PC-3 (cell line): Measurements from ENCODE around the gene NPPB. TPM values are rescaled to one million over a fixed set of nuclear protein-coding genes. Genes with fewer than 3 reads are reported as not detected.

Experiments used
- ATAC-seq: fragments of 200-7000 bp; cut with Tn5 transposase; 2 replicates; pipeline ENCODE4 v1.9.1; 2020; ENCODE audit warnings: mild to moderate bottlenecking, moderate library complexity
- BruUV-seq: library from RNA; stranded (reverse); fragments of 400-500 nt; replicated peaks from 2 replicates; lab custom pipeline; 2021; lab: Mats Ljungman, UMichigan
- CTCF ChIA-PET: fragments of 300-600 bp; sonication (Branson Sonifier 250); formaldehyde crosslinking; loops from one replicate; lab custom pipeline; 2022; ENCODE audit warnings: antibody characterized with exemption; lab: Charles Lee
- POLR2A ChIA-PET: fragments of 300-600 bp; sonication (Branson Sonifier 250); formaldehyde crosslinking; loops from one replicate; lab custom pipeline; 2022; ENCODE audit warnings: antibody characterized with exemption; ENCODE audit not compliant: unreplicated experiment; lab: Charles Lee
- DNase-seq: peaks from one replicate; pipeline ENCODE4 v3.0.0-alpha.2; 2015
- H2AFZ ChIP-seq: fragments of 300-600 bp; sonication (generic); 2 replicates; pipeline ENCODE4 v1.6.0; 2016; ENCODE audit warnings: antibody characterized with exemption, low read length
- H3F3A ChIP-seq: fragments of 300-600 bp; sonication (generic); one replicate; pipeline ENCODE4 v1.6.0; 2017; ENCODE audit warnings: antibody characterized with exemption, low read length, control low read depth, mild to moderate bottlenecking; ENCODE audit not compliant: unreplicated experiment
- H3K27ac ChIP-seq: fragments of 300-600 bp; sonication (generic); 2 replicates; pipeline ENCODE4 v1.5.1; 2016; ENCODE audit warnings: mild to moderate bottlenecking, low read length
- H3K27me3 ChIP-seq: fragments of 300-600 bp; sonication (generic); 2 replicates; pipeline ENCODE4 v1.6.1; 2016; ENCODE audit warnings: low read length, mixed read lengths
- H3K36me3 ChIP-seq: fragments of 300-600 bp; sonication (generic); 2 replicates; pipeline ENCODE4 v1.6.1; 2016; ENCODE audit warnings: low read depth, mixed run types, low read length, mixed read lengths
- H3K4me1 ChIP-seq: fragments of 300-600 bp; sonication (generic); 2 replicates; pipeline ENCODE4 v1.5.1; 2016; ENCODE audit warnings: low read length; ENCODE audit not compliant: insufficient read depth
- H3K4me2 ChIP-seq: fragments of 300-600 bp; sonication (generic); 2 replicates; pipeline ENCODE4 v1.6.0; 2016; ENCODE audit warnings: low read length
- H3K4me3 ChIP-seq: fragments of 300-600 bp; sonication (generic); 2 replicates; pipeline ENCODE4 v1.5.1; 2016; ENCODE audit warnings: mild to moderate bottlenecking, low read length, mixed read lengths
- H3K79me2 ChIP-seq: fragments of 300-600 bp; sonication (generic); 2 replicates; pipeline ENCODE4 v1.6.1; 2017; ENCODE audit warnings: low read length, mixed read lengths
- H3K9ac ChIP-seq: fragments of 300-600 bp; sonication (generic); 2 replicates; pipeline ENCODE4 v1.6.0; 2016; ENCODE audit warnings: mild to moderate bottlenecking, low read length
- H3K9me2 ChIP-seq: fragments of 300-600 bp; sonication (generic); replicated peaks from 2 replicates; pipeline ENCODE4 v1.6.1; 2016; ENCODE audit warnings: mixed run types, low read length, mixed read lengths
- H3K9me3 ChIP-seq: fragments of 300-600 bp; sonication (generic); 2 replicates; pipeline ENCODE4 v1.6.1; 2016; ENCODE audit warnings: low read length, mixed read lengths
- H4K20me1 ChIP-seq: fragments of 300-600 bp; sonication (generic); 2 replicates; pipeline ENCODE4 v1.6.1; 2016; ENCODE audit warnings: low read length, mixed read lengths
- CTCF ChIP-seq: fragments of 300-600 bp; sonication (generic); conservative IDR thresholded peaks from 2 replicates; pipeline ENCODE4 v1.5.1; 2017; ENCODE audit warnings: antibody characterized with exemption, low read depth, mild to moderate bottlenecking, low read length
- EZH2 ChIP-seq: fragments of 300-600 bp; sonication (generic); IDR thresholded peaks from one replicate; pipeline ENCODE4 v1.6.1; 2017; ENCODE audit warnings: antibody characterized with exemption, mild to moderate bottlenecking, low read length; ENCODE audit not compliant: unreplicated experiment
- EZH2phosphoT487 ChIP-seq: fragments of 300-600 bp; sonication (generic); IDR thresholded peaks from 2 replicates; pipeline ENCODE4 v1.6.1; 2018; ENCODE audit warnings: mild to moderate bottlenecking, antibody characterized with exemption, low read length, borderline replicate concordance
- intact Hi-C: fragments of 100-400 bp; cut with micrococcal nuclease; formaldehyde crosslinking; loops from 2 replicates; pipeline ENCODE4 v1.9.0; 2023
- total RNA-seq: library from RNA; depleted of rRNA; stranded (reverse); fragments of >200 nt; gene quantifications from 2 replicates; pipeline ENCODE4 v1.2.3, GENCODE V29; 2014

Gene NPPB
- total RNA-seq, 1 experiment from 2014 or later, result not detected

- no peaks in the 10 kb centered on the region for H3K9me2 ChIP-seq
- ATAC-seq (no peak), DNase-seq (no peak)
- H3K4me2 ChIP-seq, result no peak overlapping the region
- no peaks in the 10 kb centered on the region for H3K9me3 ChIP-seq
- TF ChIP-seq CTCF (no peak), EZH2 (no peak), EZH2phosphoT487 (no peak)
- no peaks in the 10 kb centered on the region for H3K4me1 ChIP-seq
- no peaks in the 10 kb centered on the region for H3K36me3 ChIP-seq
- H2AFZ ChIP-seq, result no peak overlapping the region
- H3K27ac ChIP-seq, result no peak overlapping the region
- no peaks in the 10 kb centered on the region for H4K20me1 ChIP-seq
- H3F3A ChIP-seq, result no peaks in the 10 kb centered on the region
- BruUV-seq, result no TSS peak
- H3K79me2 ChIP-seq, result no peaks in the 10 kb centered on the region
- CTCF ChIA-PET, result no interaction called here
- no peaks in the 10 kb centered on the region for H3K27me3 ChIP-seq
- POLR2A ChIA-PET, result no interaction called here
- intact Hi-C loops, result no loop called here
- H3K4me3 ChIP-seq, result no peak overlapping the region
- H3K9ac ChIP-seq, result no peak overlapping the region
Observed at GRCh38 chr1:11885916-11886315, 27.2 kb upstream of the NPPB start.

GRCh38 chr1:11882814-11883538, 24.2 kb upstream of the NPPB start:
- no peaks in the 10 kb centered on the region for H3F3A ChIP-seq
- H3K4me1 ChIP-seq, result no peaks in the 10 kb centered on the region
- DNase-seq, result no peak
- H3K9me2 ChIP-seq, result no peaks in the 10 kb centered on the region
- ChIA-PET CTCF (no interaction called here), POLR2A (interaction anchor here (0.5 kb wide), 1 partner anchor 30 kb away, joined by 6 read pairs; no protein-coding TSS in a partner anchor)
- no peak overlapping the region for H3K4me3 ChIP-seq
- no peaks in the 10 kb centered on the region for H4K20me1 ChIP-seq
- TF ChIP-seq EZH2 (no peak), CTCF (no peak), EZH2phosphoT487 (no peak)
- BruUV-seq, result no TSS peak
- H3K4me2 ChIP-seq, result no peak overlapping the region
- H3K27ac ChIP-seq, result no peak overlapping the region
- no peak overlapping the region for H2AFZ ChIP-seq
- H3K36me3 ChIP-seq, result no peaks in the 10 kb centered on the region
- H3K27me3 ChIP-seq, result 0 out of 2 replicates have a peak, but pooled peaks cover 4% of the 10 kb centered on the region
- intact Hi-C loops, result no loop called here
- H3K9me3 ChIP-seq, result no peaks in the 10 kb centered on the region
- ATAC-seq, result peak; percentile 48; the same call in 1 of the 2 replicates
- no peaks in the 10 kb centered on the region for H3K79me2 ChIP-seq
- no peak overlapping the region for H3K9ac ChIP-seq

- ChIA-PET CTCF (no interaction called here), POLR2A (no interaction called here)
- Histone ChIP-seq H3K36me3 (no peaks in the 10 kb centered on the region), H3K9ac (no peak overlapping the region), H3K79me2 (no peaks in the 10 kb centered on the region), H3K27ac (no peak overlapping the region), H3K4me2 (no peak overlapping the region), H3K9me2 (no peaks in the 10 kb centered on the region), H3K27me3 (peaks cover 4% of the 10 kb centered on the region; the same call in 1 of the 2 replicates), H3K4me3 (no peak overlapping the region), H3K4me1 (no peaks in the 10 kb centered on the region), H4K20me1 (no peaks in the 10 kb centered on the region), H3F3A (no peaks in the 10 kb centered on the region), H3K9me3 (no peaks in the 10 kb centered on the region), H2AFZ (no peak overlapping the region)
- intact Hi-C loops, result no loop called here
- no TSS peak for BruUV-seq
- ATAC-seq (no peak), DNase-seq (peak; percentile 10)
- TF ChIP-seq CTCF (0 out of 2 replicates have a peak, but pooled peaks have one; percentile 20), EZH2 (no peak)
Observed at GRCh38 chr1:11881749-11882441, 23.1 kb upstream of the NPPB start.
